Anterior cingulate cortex (tissue), 58 donors: Measurements from ENCODE around the gene SPATA46.

Experiments used
- DNase-seq, 58 donors: peaks; one replicate each; lab custom pipeline; 2025; lab: John Stamatoyannopoulos, UW

Gene SPATA46

GRCh38 chr1:162326559-162326958 is 50.1 kb downstream of the SPATA46 start:
- DNase-seq, result no peak

GRCh38 chr1:162324396-162324795 is 52.3 kb downstream of the SPATA46 start:
- no peak for DNase-seq
